Subcutaneous adipose tissue (tissue), 4 donors: ENCODE data around the gene ENTHD1. TPM values are rescaled to one million over a fixed set of nuclear protein-coding genes. Genes with fewer than 3 reads are reported as not detected.

Experiments used
- CTCF ChIP-seq: fragments of 450-650 bp; IDR thresholded peaks from one replicate; pipeline ENCODE4 v1.5.1; 2016; ENCODE audit warnings: low read depth, mild to moderate bottlenecking, control low read depth, antibody characterized with exemption, moderate library complexity
- total RNA-seq, 4 donors: library from RNA; depleted of rRNA; stranded (reverse); fragments of >200 nt; gene quantifications; one replicate each; pipeline ENCODE4 v1.1.0, GENCODE V29; 2016

The ENTHD1 gene
- total RNA-seq, 4 donors from 2014 or later, result 0.22 TPM; not detected in 3

GRCh38 chr22:39932166-39932565 is 38.6 kb upstream of the ENTHD1 start:
- TF ChIP-seq CTCF, result no peak

- no peak for TF ChIP-seq CTCF
Measured at GRCh38 chr22:39931251-39931650, 37.7 kb upstream of the ENTHD1 start.

- no peak for TF ChIP-seq CTCF
Measured at GRCh38 chr22:39928536-39929520, 35.3 kb upstream of the ENTHD1 start.

GRCh38 chr22:39927544-39927943 is 34.0 kb upstream of the ENTHD1 start:
- no peak for TF ChIP-seq CTCF

GRCh38 chr22:39926753-39927152 is 33.2 kb upstream of the ENTHD1 start:
- TF ChIP-seq CTCF, result no peak

- TF ChIP-seq CTCF, result no peak
Measured at GRCh38 chr22:39925909-39926679, 32.5 kb upstream of the ENTHD1 start.

- TF ChIP-seq CTCF, result no peak
Measured at GRCh38 chr22:39925273-39925672, 31.7 kb upstream of the ENTHD1 start.
